Measurements from ENCODE around the gene POLRMT. TPM values are rescaled to one million over a fixed set of nuclear protein-coding genes. Genes with fewer than 3 reads are reported as not detected.

POLRMT gene
- total RNA-seq, 1 experiment from 2014 or later, result 139 TPM

DNA sequence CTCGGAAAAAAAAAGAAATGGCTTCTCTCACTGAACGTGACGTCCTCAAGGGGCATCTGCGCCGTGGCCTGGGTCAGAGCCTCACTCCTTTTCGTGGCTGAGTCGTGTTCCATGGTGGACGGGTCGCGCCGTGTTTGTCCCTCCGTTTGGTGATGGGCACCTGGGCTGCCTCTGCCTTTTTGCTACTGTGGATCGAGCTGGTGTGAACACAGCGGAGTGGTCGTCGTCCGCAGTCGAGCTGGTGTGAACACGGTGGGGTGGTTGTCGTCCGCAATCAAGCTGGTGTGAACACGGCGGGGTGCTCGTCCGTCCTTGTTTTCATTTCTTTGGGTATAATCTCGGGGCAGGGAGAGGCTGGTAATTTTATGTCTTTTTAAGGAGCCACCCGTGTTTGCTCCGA is 32.0 kb downstream of the POLRMT start (continued):
- TF ChIP-seq, protein P1, sequence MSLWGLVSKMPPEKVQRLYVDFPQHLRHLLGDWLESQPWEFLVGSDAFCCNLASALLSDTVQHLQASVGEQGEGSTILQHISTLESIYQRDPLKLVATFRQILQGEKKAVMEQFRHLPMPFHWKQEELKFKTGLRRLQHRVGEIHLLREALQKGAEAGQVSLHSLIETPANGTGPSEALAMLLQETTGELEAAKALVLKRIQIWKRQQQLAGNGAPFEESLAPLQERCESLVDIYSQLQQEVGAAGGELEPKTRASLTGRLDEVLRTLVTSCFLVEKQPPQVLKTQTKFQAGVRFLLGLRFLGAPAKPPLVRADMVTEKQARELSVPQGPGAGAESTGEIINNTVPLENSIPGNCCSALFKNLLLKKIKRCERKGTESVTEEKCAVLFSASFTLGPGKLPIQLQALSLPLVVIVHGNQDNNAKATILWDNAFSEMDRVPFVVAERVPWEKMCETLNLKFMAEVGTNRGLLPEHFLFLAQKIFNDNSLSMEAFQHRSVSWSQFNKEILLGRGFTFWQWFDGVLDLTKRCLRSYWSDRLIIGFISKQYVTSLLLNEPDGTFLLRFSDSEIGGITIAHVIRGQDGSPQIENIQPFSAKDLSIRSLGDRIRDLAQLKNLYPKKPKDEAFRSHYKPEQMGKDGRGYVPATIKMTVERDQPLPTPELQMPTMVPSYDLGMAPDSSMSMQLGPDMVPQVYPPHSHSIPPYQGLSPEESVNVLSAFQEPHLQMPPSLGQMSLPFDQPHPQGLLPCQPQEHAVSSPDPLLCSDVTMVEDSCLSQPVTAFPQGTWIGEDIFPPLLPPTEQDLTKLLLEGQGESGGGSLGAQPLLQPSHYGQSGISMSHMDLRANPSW (CRISPR knock-in tag; conservative IDR thresholded peaks at IDR 0.05; ENCODE audit: low read depth), result no peak
- TF ChIP-seq NR3C1 (CRISPR knock-in tag; conservative IDR thresholded peaks at IDR 0.05; ENCODE audit: low read depth), result no peak

DNA sequence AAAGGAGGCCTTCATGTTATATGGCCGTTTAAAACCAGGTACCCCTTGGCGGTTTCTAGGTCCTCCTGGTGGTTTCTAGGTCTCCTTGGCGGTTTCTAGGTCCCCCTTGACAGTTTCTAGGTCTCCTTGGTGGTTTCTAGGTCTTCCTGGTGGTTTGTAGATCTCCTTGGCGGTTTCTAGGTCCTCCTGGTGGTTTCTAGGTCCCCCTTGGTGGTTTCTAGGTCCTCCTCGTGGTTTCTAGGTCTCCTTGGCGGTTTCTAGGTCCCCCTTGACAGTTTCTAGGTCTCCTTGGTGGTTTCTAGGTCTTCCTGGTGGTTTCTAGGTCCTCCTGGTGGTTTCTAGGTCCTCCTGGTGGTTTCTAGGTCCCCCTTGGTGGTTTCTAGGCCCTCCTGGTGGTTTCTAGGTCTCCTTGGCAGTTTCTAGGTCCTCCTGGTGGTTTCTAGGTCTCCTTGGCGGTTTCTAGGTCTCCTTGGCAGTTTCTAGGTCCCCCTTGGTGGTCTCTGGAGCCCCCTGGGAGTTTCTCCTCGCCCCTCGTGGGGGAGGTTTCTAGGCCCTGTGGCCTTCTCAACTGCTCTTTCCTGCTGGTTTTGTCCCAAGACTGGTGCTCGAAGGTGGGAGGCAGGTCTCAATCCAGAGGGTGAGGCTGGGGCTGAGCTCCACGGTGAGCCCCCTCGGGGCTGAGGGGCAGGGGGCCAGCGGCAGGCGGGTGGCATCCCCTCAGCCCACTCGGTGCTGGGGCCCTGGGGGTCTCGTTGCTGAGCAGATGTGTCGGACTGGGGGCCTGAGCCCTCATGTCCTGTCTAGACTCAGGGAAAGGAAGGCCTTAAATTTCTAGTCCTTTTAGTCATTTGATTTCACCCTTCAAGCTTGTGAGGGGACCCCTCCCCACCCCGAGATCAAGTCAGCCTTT is 35.7 kb downstream of the POLRMT start:
- DNase-seq (ENCODE audit: low spot score) (no peak), ATAC-seq (no peak)
- TF ChIP-seq, protein P2, sequence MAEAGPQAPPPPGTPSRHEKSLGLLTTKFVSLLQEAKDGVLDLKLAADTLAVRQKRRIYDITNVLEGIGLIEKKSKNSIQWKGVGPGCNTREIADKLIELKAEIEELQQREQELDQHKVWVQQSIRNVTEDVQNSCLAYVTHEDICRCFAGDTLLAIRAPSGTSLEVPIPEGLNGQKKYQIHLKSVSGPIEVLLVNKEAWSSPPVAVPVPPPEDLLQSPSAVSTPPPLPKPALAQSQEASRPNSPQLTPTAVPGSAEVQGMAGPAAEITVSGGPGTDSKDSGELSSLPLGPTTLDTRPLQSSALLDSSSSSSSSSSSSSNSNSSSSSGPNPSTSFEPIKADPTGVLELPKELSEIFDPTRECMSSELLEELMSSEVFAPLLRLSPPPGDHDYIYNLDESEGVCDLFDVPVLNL (CRISPR knock-in tag; IDR thresholded peaks at IDR 0.05; ENCODE audit: borderline replicate concordance, low read depth), result no peak
- TF ChIP-seq TP53 (CRISPR knock-in tag; IDR thresholded peaks at IDR 0.05) (no peak), JUN (CRISPR knock-in tag; IDR thresholded peaks at IDR 0.05) (no peak), FOXP1 (CRISPR knock-in tag; IDR thresholded peaks at IDR 0.05; ENCODE audit: borderline replicate concordance) (no peak)
- TF ChIP-seq, protein P3, sequence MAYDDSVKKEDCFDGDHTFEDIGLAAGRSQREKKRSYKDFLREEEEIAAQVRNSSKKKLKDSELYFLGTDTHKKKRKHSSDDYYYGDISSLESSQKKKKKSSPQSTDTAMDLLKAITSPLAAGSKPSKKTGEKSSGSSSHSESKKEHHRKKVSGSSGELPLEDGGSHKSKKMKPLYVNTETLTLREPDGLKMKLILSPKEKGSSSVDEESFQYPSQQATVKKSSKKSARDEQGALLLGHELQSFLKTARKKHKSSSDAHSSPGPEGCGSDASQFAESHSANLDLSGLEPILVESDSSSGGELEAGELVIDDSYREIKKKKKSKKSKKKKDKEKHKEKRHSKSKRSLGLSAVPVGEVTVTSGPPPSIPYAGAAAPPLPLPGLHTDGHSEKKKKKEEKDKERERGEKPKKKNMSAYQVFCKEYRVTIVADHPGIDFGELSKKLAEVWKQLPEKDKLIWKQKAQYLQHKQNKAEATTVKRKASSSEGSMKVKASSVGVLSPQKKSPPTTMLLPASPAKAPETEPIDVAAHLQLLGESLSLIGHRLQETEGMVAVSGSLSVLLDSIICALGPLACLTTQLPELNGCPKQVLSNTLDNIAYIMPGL (CRISPR knock-in tag; IDR thresholded peaks at IDR 0.05), result no peak
- POLR2A ChIA-PET, result no interaction called here
- H3K4me1 Mint-ChIP-seq, result no peaks in the 10 kb centered on the region
- CTCF ChIA-PET, result no interaction called here
- no peak overlapping the region for H3K27ac Mint-ChIP-seq
- H3K9me3 Mint-ChIP-seq, result peaks cover 15% of the 10 kb centered on the region
- peaks cover 9% of the 10 kb centered on the region; the same call in 1 of the 2 replicates for H3K36me3 Mint-ChIP-seq
- H3K27me3 Mint-ChIP-seq (ENCODE audit: low read depth), result peaks cover 20% of the 10 kb centered on the region
- no peak overlapping the region for H3K4me3 Mint-ChIP-seq

DNA sequence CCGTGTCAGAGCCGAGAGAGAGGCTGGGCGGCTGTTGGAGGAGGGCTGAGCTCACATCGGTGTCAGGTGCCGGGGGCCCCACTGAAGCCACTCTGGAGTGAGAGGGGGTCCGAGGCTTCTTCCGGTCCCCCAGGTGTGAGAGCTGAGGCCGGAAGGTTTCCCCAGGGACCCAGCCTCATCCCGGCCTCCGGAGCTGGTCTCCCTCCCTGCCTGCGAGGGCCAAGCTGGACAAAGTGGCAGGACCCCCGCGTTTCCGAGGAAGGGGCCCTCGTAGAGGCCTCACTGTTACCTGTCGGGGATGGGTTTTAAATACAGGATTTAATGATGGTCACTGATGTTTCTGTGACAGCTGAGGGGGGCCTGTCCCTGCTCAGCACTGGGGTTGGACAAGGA is 37.1 kb downstream of the POLRMT start:
- Mint-ChIP-seq H3K9me3 (peaks cover 6% of the 10 kb centered on the region), H3K4me3 (no peak overlapping the region), H3K4me1 (no peaks in the 10 kb centered on the region), H3K36me3 (peaks cover 2% of the 10 kb centered on the region; the same call in 1 of the 2 replicates), H3K27ac (no peak overlapping the region), H3K27me3 (ENCODE audit: low read depth) (peaks cover 24% of the 10 kb centered on the region)
- ChIA-PET POLR2A (no interaction called here), CTCF (no interaction called here)
- DNase-seq (ENCODE audit: low spot score), result no peak
- no peak for ATAC-seq
- TF ChIP-seq TEAD4 (CRISPR knock-in tag; IDR thresholded peaks at IDR 0.05) (no peak), ELF4 (CRISPR knock-in tag; IDR thresholded peaks at IDR 0.05; ENCODE audit: low read depth) (no peak), FOXJ3 (CRISPR knock-in tag; IDR thresholded peaks at IDR 0.05; ENCODE audit: borderline replicate concordance) (no peak), TP53 (CRISPR knock-in tag; IDR thresholded peaks at IDR 0.05) (no peak), NFATC4 (CRISPR knock-in tag; IDR thresholded peaks at IDR 0.05) (no peak), SMAD4 (CRISPR knock-in tag; IDR thresholded peaks at IDR 0.05) (no peak), EMX1 (CRISPR knock-in tag; IDR thresholded peaks at IDR 0.05) (no peak), ETV6 (CRISPR knock-in tag; IDR thresholded peaks at IDR 0.05) (no peak), ZNF416 (CRISPR knock-in tag; IDR thresholded peaks at IDR 0.05) (no peak), ZNF232 (CRISPR knock-in tag; IDR thresholded peaks at IDR 0.05) (no peak)
- TF ChIP-seq, protein P4, sequence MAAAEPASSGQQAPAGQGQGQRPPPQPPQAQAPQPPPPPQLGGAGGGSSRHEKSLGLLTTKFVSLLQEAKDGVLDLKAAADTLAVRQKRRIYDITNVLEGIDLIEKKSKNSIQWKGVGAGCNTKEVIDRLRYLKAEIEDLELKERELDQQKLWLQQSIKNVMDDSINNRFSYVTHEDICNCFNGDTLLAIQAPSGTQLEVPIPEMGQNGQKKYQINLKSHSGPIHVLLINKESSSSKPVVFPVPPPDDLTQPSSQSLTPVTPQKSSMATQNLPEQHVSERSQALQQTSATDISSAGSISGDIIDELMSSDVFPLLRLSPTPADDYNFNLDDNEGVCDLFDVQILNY (CRISPR knock-in tag; IDR thresholded peaks at IDR 0.05), result no peak
- TF ChIP-seq, protein P5, sequence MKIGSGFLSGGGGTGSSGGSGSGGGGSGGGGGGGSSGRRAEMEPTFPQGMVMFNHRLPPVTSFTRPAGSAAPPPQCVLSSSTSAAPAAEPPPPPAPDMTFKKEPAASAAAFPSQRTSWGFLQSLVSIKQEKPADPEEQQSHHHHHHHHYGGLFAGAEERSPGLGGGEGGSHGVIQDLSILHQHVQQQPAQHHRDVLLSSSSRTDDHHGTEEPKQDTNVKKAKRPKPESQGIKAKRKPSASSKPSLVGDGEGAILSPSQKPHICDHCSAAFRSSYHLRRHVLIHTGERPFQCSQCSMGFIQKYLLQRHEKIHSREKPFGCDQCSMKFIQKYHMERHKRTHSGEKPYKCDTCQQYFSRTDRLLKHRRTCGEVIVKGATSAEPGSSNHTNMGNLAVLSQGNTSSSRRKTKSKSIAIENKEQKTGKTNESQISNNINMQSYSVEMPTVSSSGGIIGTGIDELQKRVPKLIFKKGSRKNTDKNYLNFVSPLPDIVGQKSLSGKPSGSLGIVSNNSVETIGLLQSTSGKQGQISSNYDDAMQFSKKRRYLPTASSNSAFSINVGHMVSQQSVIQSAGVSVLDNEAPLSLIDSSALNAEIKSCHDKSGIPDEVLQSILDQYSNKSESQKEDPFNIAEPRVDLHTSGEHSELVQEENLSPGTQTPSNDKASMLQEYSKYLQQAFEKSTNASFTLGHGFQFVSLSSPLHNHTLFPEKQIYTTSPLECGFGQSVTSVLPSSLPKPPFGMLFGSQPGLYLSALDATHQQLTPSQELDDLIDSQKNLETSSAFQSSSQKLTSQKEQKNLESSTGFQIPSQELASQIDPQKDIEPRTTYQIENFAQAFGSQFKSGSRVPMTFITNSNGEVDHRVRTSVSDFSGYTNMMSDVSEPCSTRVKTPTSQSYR (CRISPR knock-in tag; IDR thresholded peaks at IDR 0.05), result no peak
- TF ChIP-seq, protein P6, sequence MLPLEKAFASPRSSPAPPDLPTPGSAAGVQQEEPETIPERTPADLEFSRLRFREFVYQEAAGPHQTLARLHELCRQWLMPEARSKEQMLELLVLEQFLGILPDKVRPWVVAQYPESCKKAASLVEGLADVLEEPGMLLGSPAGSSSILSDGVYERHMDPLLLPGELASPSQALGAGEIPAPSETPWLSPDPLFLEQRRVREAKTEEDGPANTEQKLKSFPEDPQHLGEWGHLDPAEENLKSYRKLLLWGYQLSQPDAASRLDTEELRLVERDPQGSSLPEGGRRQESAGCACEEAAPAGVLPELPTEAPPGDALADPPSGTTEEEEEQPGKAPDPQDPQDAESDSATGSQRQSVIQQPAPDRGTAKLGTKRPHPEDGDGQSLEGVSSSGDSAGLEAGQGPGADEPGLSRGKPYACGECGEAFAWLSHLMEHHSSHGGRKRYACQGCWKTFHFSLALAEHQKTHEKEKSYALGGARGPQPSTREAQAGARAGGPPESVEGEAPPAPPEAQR (CRISPR knock-in tag; IDR thresholded peaks at IDR 0.05), result no peak
- TF ChIP-seq, protein P7, sequence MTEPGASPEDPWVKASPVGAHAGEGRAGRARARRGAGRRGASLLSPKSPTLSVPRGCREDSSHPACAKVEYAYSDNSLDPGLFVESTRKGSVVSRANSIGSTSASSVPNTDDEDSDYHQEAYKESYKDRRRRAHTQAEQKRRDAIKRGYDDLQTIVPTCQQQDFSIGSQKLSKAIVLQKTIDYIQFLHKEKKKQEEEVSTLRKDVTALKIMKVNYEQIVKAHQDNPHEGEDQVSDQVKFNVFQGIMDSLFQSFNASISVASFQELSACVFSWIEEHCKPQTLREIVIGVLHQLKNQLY (CRISPR knock-in tag; IDR thresholded peaks at IDR 0.05), result no peak
